Nephron (organoid): ENCODE results near the gene ACADM.
A peak's percentile ranks its signal among the peaks of the same experiment; 100 is the strongest.

ENCODE experiments used
- H3K27ac Mint-ChIP-seq, 3 experiments: 2 replicates each; pipeline ENCODE4 v1.8.0; 2020; ENCODE audit warnings: mixed read lengths in 3 of 3, mild to moderate bottlenecking in 2 of 3, moderate library complexity in 1 of 3
- H3K27me3 Mint-ChIP-seq: 2 replicates; pipeline ENCODE4 v1.8.0; 2021; ENCODE audit warnings: low read depth, mild to moderate bottlenecking, moderate library complexity, mixed read lengths
- H3K36me3 Mint-ChIP-seq: 2 replicates; pipeline ENCODE4 v1.8.0; 2020; ENCODE audit warnings: low read depth, mixed read lengths
- H3K4me1 Mint-ChIP-seq: 2 replicates; pipeline ENCODE4 v1.8.0; 2020; ENCODE audit warnings: mixed read lengths
- H3K4me3 Mint-ChIP-seq, 3 experiments: 2 replicates each; pipeline ENCODE4 v1.8.0; 2020; ENCODE audit warnings: mild to moderate bottlenecking in 3 of 3, mixed read lengths in 3 of 3, moderate library complexity in 2 of 3
- H3K9me3 Mint-ChIP-seq: 2 replicates; pipeline ENCODE4 v1.8.0; 2020; ENCODE audit warnings: mixed read lengths
- CTCF ChIP-seq, 3 experiments: fragments of 200-600 bp; sonication (generic); IDR thresholded peaks; one replicate each; pipeline ENCODE4 v1.5.0; 2021; ENCODE audit warnings: antibody characterized with exemption in 3 of 3; ENCODE audit not compliant: unreplicated experiment in 3 of 3

Gene ACADM

GRCh38 chr1:75785983-75786853 lies 61.7 kb downstream of the ACADM start, which contains the start of gene RABGGTB:
RABGGTB (plus strand) TSS chr1:75786256; CDS start chr1:75786272, 16 bp downstream.
- Mint-ChIP-seq H3K4me1 (peaks cover 52% of the 10 kb centered on the region), H3K27me3 (no peaks in the 10 kb centered on the region), H3K36me3 (peaks cover 23% of the 10 kb centered on the region), H3K4me3 (peak within 1 kb of the TSS; percentile 97 to 99 (median 99)), H3K27ac (peak within 1 kb of the TSS; percentile 96 to 98 (median 97)), H3K9me3 (peaks cover 3% of the 10 kb centered on the region)
- no peak for TF ChIP-seq CTCF (IDR thresholded peaks at IDR 0.05; ENCODE audit: unreplicated experiment in 3 of 3)

- no peak for TF ChIP-seq CTCF (IDR thresholded peaks at IDR 0.05; ENCODE audit: unreplicated experiment in 3 of 3)
- no peaks in the 10 kb centered on the region for H3K27me3 Mint-ChIP-seq
- H3K4me1 Mint-ChIP-seq: peaks cover 53% of the 10 kb centered on the region
- H3K27ac Mint-ChIP-seq: peak overlapping the region; percentile 96 to 98 (median 97)
- peak overlapping the region; percentile 97 to 99 (median 99) for H3K4me3 Mint-ChIP-seq
- H3K36me3 Mint-ChIP-seq: peaks cover 31% of the 10 kb centered on the region
- no peaks in the 10 kb centered on the region for H3K9me3 Mint-ChIP-seq
Observed at GRCh38 chr1:75786901-75787493, 62.5 kb downstream of the ACADM start.

GRCh38 chr1:75787524-75787923 lies 63.0 kb downstream of the ACADM start:
- H3K27me3 Mint-ChIP-seq: no peaks in the 10 kb centered on the region
- no peaks in the 10 kb centered on the region for H3K9me3 Mint-ChIP-seq
- peaks cover 53% of the 10 kb centered on the region for H3K4me1 Mint-ChIP-seq
- H3K4me3 Mint-ChIP-seq: peak overlapping the region; percentile 97 to 99 (median 99)
- no peak for TF ChIP-seq CTCF (IDR thresholded peaks at IDR 0.05; ENCODE audit: unreplicated experiment in 3 of 3)
- H3K36me3 Mint-ChIP-seq: peaks cover 36% of the 10 kb centered on the region
- peak overlapping the region; percentile 96 to 98 (median 97) for H3K27ac Mint-ChIP-seq

- peaks cover 53% of the 10 kb centered on the region for H3K4me1 Mint-ChIP-seq
- TF ChIP-seq CTCF (IDR thresholded peaks at IDR 0.05; ENCODE audit: unreplicated experiment in 3 of 3): no peak
- H3K9me3 Mint-ChIP-seq: no peaks in the 10 kb centered on the region
- H3K27me3 Mint-ChIP-seq: no peaks in the 10 kb centered on the region
- H3K4me3 Mint-ChIP-seq: no peak overlapping the region
- H3K36me3 Mint-ChIP-seq: peaks cover 54% of the 10 kb centered on the region
- no peak overlapping the region for H3K27ac Mint-ChIP-seq
Observed at GRCh38 chr1:75789988-75790387, 65.5 kb downstream of the ACADM start.

- Mint-ChIP-seq H3K27me3 (no peaks in the 10 kb centered on the region), H3K9me3 (no peaks in the 10 kb centered on the region), H3K4me1 (peaks cover 47% of the 10 kb centered on the region), H3K4me3 (peak overlapping the region in 1 of 3 experiments; percentile 0), H3K36me3 (peaks cover 59% of the 10 kb centered on the region), H3K27ac (no peak overlapping the region)
- TF ChIP-seq CTCF (IDR thresholded peaks at IDR 0.05; ENCODE audit: unreplicated experiment in 3 of 3): no peak
Observed at GRCh38 chr1:75791022-75791421, 66.5 kb downstream of the ACADM start.
